Measurements from ENCODE around the gene SPATA13.
"Not testable (repeated sequence)": the region's sequence is repeated elsewhere in the genome, so short reads cannot be mapped to it uniquely, and the experiment has no call there.

Gene SPATA13

GRCh38 chr13:24348797-24349515, 188.4 kb downstream of the SPATA13 start:
- Histone ChIP-seq H3K27me3 (ENCODE audit: low read length) (no peaks in the 10 kb centered on the region), H4K20me1 (ENCODE audit: low read depth, low read length) (no peaks in the 10 kb centered on the region), H3K4me2 (ENCODE audit: low read depth, low read length, poor library complexity, severe bottlenecking) (no peak overlapping the region), H3K4me3 (ENCODE audit: insufficient read depth, low read length, poor library complexity, severe bottlenecking) (no peak overlapping the region), H3K36me3 (ENCODE audit: low read length) (no peaks in the 10 kb centered on the region), H3K9me2 (replicated peaks; ENCODE audit: insufficient read depth, low read length) (no peaks in the 10 kb centered on the region), H3K9me3 (ENCODE audit: insufficient read depth, low read length) (no peaks in the 10 kb centered on the region), H2AFZ (ENCODE audit: low read depth, low read length, severe bottlenecking) (no peak overlapping the region), H3K79me2 (ENCODE audit: insufficient read depth, low read length) (no peaks in the 10 kb centered on the region), H3K27ac (ENCODE audit: low read depth, low read length) (no peak overlapping the region), H3F3A (ENCODE audit: insufficient read depth) (no peaks in the 10 kb centered on the region), H3K9ac (ENCODE audit: low read length) (no peak overlapping the region)
- TF ChIP-seq EZH2phosphoT487 (conservative IDR thresholded peaks at IDR 0.05; ENCODE audit: low read length) (no peak), CTCF (IDR thresholded peaks at IDR 0.05; ENCODE audit: insufficient read depth, low read length, poor library complexity, severe bottlenecking) (no peak)

- not testable (repeated sequence) for H3K4me2 ChIP-seq (ENCODE audit: low read depth, low read length, poor library complexity, severe bottlenecking); H3K9ac ChIP-seq (ENCODE audit: low read length); H3K27me3 ChIP-seq (ENCODE audit: low read length); H3K4me3 ChIP-seq (ENCODE audit: insufficient read depth, low read length, poor library complexity, severe bottlenecking); H4K20me1 ChIP-seq (ENCODE audit: low read depth, low read length); H3K79me2 ChIP-seq (ENCODE audit: insufficient read depth, low read length); H3K9me3 ChIP-seq (ENCODE audit: insufficient read depth, low read length); H3K36me3 ChIP-seq (ENCODE audit: low read length); H3F3A ChIP-seq (ENCODE audit: insufficient read depth); H2AFZ ChIP-seq (ENCODE audit: low read depth, low read length, severe bottlenecking); H3K27ac ChIP-seq (ENCODE audit: low read depth, low read length); H3K9me2 ChIP-seq (replicated peaks; ENCODE audit: insufficient read depth, low read length)
Measured at GRCh38 chr13:24349778-24350664, 189.5 kb downstream of the SPATA13 start.

GRCh38 chr13:24351423-24351822, 190.9 kb downstream of the SPATA13 start:
- Histone ChIP-seq H3K36me3 (ENCODE audit: low read length) (no peaks in the 10 kb centered on the region), H3K9me2 (replicated peaks; ENCODE audit: insufficient read depth, low read length) (no peaks in the 10 kb centered on the region), H3K9ac (ENCODE audit: low read length) (no peak overlapping the region), H3K4me3 (ENCODE audit: insufficient read depth, low read length, poor library complexity, severe bottlenecking) (no peak overlapping the region), H3K79me2 (ENCODE audit: insufficient read depth, low read length) (no peaks in the 10 kb centered on the region), H3K4me2 (ENCODE audit: low read depth, low read length, poor library complexity, severe bottlenecking) (no peak overlapping the region), H3K9me3 (ENCODE audit: insufficient read depth, low read length) (peaks cover 3% of the 10 kb centered on the region; the same call in 1 of the 2 replicates), H2AFZ (ENCODE audit: low read depth, low read length, severe bottlenecking) (no peak overlapping the region), H3K27me3 (ENCODE audit: low read length) (no peaks in the 10 kb centered on the region), H3F3A (ENCODE audit: insufficient read depth) (no peaks in the 10 kb centered on the region), H3K27ac (ENCODE audit: low read depth, low read length) (no peak overlapping the region), H4K20me1 (ENCODE audit: low read depth, low read length) (no peaks in the 10 kb centered on the region)
- TF ChIP-seq EZH2phosphoT487 (conservative IDR thresholded peaks at IDR 0.05; ENCODE audit: low read length) (no peak), CTCF (IDR thresholded peaks at IDR 0.05; ENCODE audit: insufficient read depth, low read length, poor library complexity, severe bottlenecking) (no peak)

- no peak overlapping the region for H3K4me3 ChIP-seq (ENCODE audit: insufficient read depth, low read length, poor library complexity, severe bottlenecking)
- no peaks in the 10 kb centered on the region for H3K36me3 ChIP-seq (ENCODE audit: low read length)
- no peaks in the 10 kb centered on the region for H3K9me2 ChIP-seq (replicated peaks; ENCODE audit: insufficient read depth, low read length)
- H3K27me3 ChIP-seq (ENCODE audit: low read length) = no peaks in the 10 kb centered on the region
- H3K79me2 ChIP-seq (ENCODE audit: insufficient read depth, low read length) = no peaks in the 10 kb centered on the region
- TF ChIP-seq EZH2phosphoT487 (conservative IDR thresholded peaks at IDR 0.05; ENCODE audit: low read length) (no peak), CTCF (IDR thresholded peaks at IDR 0.05; ENCODE audit: insufficient read depth, low read length, poor library complexity, severe bottlenecking) (no peak)
- no peak overlapping the region for H3K9ac ChIP-seq (ENCODE audit: low read length)
- no peaks in the 10 kb centered on the region for H4K20me1 ChIP-seq (ENCODE audit: low read depth, low read length)
- no peaks in the 10 kb centered on the region for H3F3A ChIP-seq (ENCODE audit: insufficient read depth)
- no peak overlapping the region for H3K27ac ChIP-seq (ENCODE audit: low read depth, low read length)
- H3K9me3 ChIP-seq (ENCODE audit: insufficient read depth, low read length) = peaks cover 4% of the 10 kb centered on the region; the same call in 1 of the 2 replicates
- no peak overlapping the region for H3K4me2 ChIP-seq (ENCODE audit: low read depth, low read length, poor library complexity, severe bottlenecking)
- H2AFZ ChIP-seq (ENCODE audit: low read depth, low read length, severe bottlenecking) = no peak overlapping the region
Measured at GRCh38 chr13:24353736-24354135, 193.2 kb downstream of the SPATA13 start.
